Measurements from ENCODE around the gene VEZF1.

VEZF1 gene

GRCh38 chr17:57987581-57988300, at the start of gene VEZF1:
Gene VEZF1, minus strand, starts transcription at chr17:57988254. Its CDS starts 143 bp downstream, at chr17:57988111.
- H3K4me3 ChIP-seq (ENCODE audit: low read length), result peak within 1 kb of the TSS; percentile 75
- TF ChIP-seq ZNF274 (IDR thresholded peaks at IDR 0.05; ENCODE audit: low read depth, low read length), result no peak

DNA sequence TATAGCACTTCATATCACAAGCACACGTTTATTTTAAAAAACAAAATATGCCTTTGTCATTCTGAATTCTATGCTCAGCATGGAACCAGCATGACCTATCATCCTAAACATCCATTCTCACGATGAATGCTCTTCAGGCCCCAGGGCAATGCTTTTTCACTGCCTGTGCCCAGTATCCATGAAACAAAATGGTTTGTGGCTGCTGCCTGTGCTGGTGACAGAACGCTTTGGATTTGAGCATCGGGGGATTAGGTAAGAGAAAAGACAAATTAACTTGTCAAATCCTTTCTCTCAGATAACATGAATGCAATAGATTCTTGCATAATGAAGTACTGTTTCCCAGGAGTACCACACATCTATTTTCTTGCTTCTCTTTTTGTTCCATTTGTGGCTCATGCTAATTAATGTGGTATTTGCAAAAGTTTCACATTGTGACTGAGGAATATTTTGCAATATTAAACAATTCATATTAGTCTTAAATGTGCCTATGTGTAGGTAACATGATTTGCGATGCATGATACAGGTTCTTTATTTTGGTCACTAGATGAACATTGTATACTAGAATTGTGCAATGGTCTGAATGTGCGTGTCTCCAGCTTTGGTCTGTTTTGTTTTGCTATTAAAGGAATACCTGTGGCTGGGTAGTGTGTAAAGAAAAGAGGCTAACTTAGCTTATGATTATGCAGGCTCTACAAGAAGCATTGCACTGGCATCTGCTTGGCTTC, 44.8 kb upstream of the VEZF1 start:
- TF ChIP-seq ZNF274 (IDR thresholded peaks at IDR 0.05; ENCODE audit: low read depth, low read length), result no peak
- H3K4me3 ChIP-seq (ENCODE audit: low read length), result no peak overlapping the region

- no peak overlapping the region for H3K4me3 ChIP-seq (ENCODE audit: low read length)
- no peak for TF ChIP-seq ZNF274 (IDR thresholded peaks at IDR 0.05; ENCODE audit: low read depth, low read length)
These were observed 40.5 kb upstream of the VEZF1 start for GRCh38 chr17:58028578-58028977.

DNA sequence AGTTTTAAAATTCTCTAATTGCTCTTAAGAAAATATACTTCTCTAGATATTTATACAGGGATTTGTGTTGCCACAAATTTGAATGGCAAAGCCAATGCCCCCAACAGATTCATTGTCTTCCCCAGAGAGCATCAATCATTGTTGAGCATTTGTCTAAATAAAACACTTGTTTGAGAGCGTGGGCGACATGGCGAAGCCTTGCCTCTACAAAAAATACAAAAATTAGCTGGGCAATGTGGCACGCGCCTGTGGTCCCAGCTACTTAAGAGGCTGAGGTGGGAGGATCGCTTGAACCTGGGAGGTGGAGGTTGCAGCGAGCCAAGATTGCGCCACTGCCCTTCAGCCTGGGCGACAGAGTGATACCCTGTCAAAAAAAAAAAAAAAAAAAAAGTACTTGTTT, 32.3 kb upstream of the VEZF1 start:
- TF ChIP-seq ZNF274 (IDR thresholded peaks at IDR 0.05; ENCODE audit: low read depth, low read length), result no peak
- no peak overlapping the region for H3K4me3 ChIP-seq (ENCODE audit: low read length)

- TF ChIP-seq ZNF274 (IDR thresholded peaks at IDR 0.05; ENCODE audit: low read depth, low read length), result no peak
These were observed 31.5 kb upstream of the VEZF1 start for GRCh38 chr17:58019521-58019920.

DNA sequence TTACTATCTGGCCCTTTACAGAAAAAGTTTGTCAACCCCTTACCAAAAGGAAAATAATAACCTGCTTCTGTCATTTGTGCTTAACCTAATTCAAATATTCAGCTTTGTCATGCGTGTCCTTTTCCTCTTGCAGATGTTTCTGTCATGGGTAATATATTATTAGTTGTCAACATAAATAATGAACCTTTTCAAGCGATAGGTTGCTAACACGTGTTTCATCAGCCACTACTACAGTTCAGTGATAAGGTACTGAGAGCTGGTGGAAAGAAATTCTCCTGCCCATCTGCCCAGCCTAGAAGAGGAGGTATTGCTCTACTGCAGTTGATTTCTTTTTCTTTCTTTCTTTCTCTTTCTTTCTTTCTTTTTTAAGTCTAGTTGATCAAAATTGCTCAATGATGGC, 31.0 kb upstream of the VEZF1 start:
- no peak for TF ChIP-seq ZNF274 (IDR thresholded peaks at IDR 0.05; ENCODE audit: low read depth, low read length)
- no peak overlapping the region for H3K4me3 ChIP-seq (ENCODE audit: low read length)

More at GRCh38 chr17:58019521-58019920, 31.5 kb upstream of the VEZF1 start:
- H3K4me3 ChIP-seq (ENCODE audit: low read length), result no peak overlapping the region

DNA sequence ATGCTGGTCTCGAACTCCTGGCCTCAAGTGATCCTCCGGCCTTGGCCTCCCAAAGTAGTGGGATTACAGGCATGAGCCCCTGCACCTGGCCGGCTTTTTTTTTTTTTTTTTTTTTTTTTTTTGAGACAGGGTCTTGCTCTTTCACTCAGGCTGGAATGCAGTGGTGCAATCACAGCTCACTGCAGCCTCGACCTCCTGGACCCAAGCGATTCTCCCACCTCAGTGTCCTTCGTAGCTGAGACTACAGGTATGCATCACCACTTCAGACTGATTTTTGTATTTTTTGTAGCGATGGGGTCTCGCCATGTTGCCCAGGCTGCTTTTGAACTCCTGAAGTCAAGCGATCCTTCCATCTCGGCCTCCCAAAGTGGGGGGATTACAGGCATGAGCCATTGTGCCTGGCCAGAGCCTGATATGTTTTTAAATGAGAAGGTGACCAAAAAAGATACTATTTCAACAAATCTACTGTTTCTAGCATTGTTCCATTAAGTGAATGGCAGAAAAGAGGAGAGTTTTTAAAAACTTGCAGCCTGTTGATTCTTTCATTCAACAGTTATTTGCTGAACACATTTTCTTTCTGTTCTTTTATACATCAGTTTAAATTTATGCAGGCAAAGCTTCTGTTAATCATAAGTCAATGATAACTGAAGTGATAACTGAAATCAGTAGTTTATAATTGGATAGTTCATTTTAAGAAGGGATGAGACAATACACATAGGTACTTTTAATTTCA, 22.2 kb upstream of the VEZF1 start:
- no peak overlapping the region for H3K4me3 ChIP-seq (ENCODE audit: low read length)
- TF ChIP-seq ZNF274 (IDR thresholded peaks at IDR 0.05; ENCODE audit: low read depth, low read length), result no peak

DNA sequence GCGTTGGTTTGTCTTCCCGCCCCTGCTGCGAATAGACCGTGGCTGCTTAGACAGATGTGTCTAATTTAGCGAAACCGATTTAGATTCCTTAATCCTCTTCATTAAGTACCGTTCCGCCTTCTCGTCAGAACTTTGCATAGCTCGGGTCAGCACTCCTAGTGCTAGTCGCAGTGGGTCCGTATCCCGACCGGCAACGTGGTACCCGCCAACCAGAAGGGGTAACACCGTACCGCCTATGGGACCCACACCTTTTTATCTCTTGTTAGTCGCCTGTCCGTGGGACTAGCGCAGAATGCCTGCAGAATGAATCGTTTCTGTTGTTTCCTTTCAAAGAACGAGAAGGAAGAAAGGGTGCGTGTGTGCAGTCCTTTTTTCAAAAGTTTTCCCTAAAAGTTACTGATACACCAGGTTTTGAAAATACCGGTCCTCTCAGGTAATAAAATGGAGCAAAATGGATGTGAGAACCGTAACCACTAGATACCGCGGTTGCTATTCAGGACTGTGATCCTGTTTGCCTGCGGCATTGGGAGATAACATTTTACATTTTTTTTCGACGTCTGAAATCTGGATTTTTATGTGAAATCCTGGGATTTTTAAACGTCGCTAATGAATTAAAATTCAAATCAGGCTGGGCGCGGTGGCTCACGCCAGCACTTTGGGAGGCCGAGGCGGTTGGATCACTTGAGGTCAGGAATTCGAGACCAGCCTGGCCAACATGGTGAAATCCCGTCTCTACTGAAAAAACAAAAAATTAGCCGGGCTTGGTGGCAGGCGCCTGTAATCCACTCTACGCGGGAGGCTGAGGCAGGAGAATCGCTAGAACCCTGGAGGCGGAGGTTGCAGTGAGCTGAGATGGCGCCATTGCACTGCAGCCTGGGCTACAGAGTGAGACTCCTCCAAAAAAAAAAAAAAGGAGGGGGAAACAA, 20.0 kb upstream of the VEZF1 start:
- no peak for TF ChIP-seq ZNF274 (IDR thresholded peaks at IDR 0.05; ENCODE audit: low read depth, low read length)
- peak overlapping the region; percentile 88 for H3K4me3 ChIP-seq (ENCODE audit: low read length)

GRCh38 chr17:58006924-58007780, 19.1 kb upstream of the VEZF1 start, which contains the start of gene SRSF1:
Gene SRSF1, minus strand, starts transcription at chr17:58007246. Its CDS starts 109 bp downstream, at chr17:58007137.
- peak within 1 kb of the TSS; percentile 88 for H3K4me3 ChIP-seq (ENCODE audit: low read length)
- no peak for TF ChIP-seq ZNF274 (IDR thresholded peaks at IDR 0.05; ENCODE audit: low read depth, low read length)

- H3K4me3 ChIP-seq (ENCODE audit: low read length), result peak overlapping the region; percentile 88
- TF ChIP-seq ZNF274 (IDR thresholded peaks at IDR 0.05; ENCODE audit: low read depth, low read length), result no peak
These were observed 18.5 kb upstream of the VEZF1 start for GRCh38 chr17:58006560-58006923.

DNA sequence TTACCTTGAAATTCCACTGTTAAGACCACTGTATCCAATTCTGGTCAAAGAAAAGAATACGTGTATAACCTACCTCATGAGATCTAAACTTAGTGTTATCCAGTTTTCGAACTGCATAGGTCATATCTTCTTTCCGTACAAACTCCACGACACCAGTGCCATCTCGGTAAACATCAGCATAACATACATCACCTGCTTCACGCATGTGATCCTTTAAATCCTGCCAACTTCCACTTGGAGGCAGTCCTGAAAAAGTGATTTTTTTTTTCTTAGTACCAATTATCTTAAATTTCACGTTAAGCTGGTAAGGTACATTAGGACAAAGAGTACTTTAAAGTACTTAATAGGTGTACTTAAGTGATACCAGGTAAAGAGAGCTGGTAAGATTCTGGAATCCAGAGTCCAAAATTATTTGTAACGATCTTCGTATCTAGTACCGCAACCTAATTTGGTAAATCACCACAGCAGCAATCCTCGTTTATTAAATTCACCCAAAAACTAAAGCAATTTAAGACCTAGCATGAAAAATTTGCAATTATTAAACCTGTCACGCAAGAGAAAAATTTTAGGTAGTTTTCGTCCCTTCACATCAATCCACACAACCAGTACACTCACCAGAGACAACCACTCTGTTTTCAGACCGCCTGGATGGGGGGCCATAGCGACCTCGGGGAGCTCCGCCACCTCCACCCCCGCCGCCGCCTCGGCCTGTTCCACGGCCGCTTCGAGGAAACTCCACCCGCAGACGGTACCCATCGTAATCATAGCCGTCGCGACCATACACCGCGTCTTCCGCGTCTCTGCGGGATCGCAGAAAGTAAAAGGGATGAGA, 17.9 kb upstream of the VEZF1 start:
- peak overlapping the region; percentile 88 for H3K4me3 ChIP-seq (ENCODE audit: low read length)
- TF ChIP-seq ZNF274 (IDR thresholded peaks at IDR 0.05; ENCODE audit: low read depth, low read length), result no peak

Measured in GM08714 (cell line).